Neural progenitor cell (in vitro differentiated cells): ENCODE results near the gene ZNF48. TPM values are rescaled to one million over a fixed set of nuclear protein-coding genes. Genes with fewer than 3 reads are reported as not detected.

Source experiments
- DNase-seq: peaks from one replicate; pipeline ENCODE4 v3.0.0-alpha.2; 2016; ENCODE audit warnings: low spot score
- H2AFZ ChIP-seq: fragments of 200-600 bp; sonication (generic); replicated peaks from 2 replicates; pipeline ENCODE4 v1.6.1; 2016; ENCODE audit warnings: antibody characterized with exemption
- H3F3A ChIP-seq: fragments of 200-600 bp; sonication (generic); 2 replicates; pipeline ENCODE4 v1.6.1; 2016; ENCODE audit warnings: antibody characterized with exemption, low read depth
- H3K27ac ChIP-seq: fragments of 200-600 bp; sonication (generic); 2 replicates; pipeline ENCODE4 v1.5.1; 2016; ENCODE audit warnings: mild to moderate bottlenecking
- H3K27me3 ChIP-seq: fragments of 200-600 bp; sonication (generic); 2 replicates; pipeline ENCODE4 v1.6.1; 2016; ENCODE audit warnings: mild to moderate bottlenecking, moderate library complexity
- H3K36me3 ChIP-seq: fragments of 200-600 bp; sonication (generic); 2 replicates; pipeline ENCODE4 v1.5.1; 2016
- H3K4me1 ChIP-seq: fragments of 200-600 bp; sonication (generic); 2 replicates; pipeline ENCODE4 v1.6.1; 2016; ENCODE audit warnings: mixed run types
- H3K4me2 ChIP-seq: fragments of 200-600 bp; sonication (generic); 2 replicates; pipeline ENCODE4 v1.6.1; 2016
- H3K4me3 ChIP-seq: fragments of 200-600 bp; sonication (generic); 2 replicates; pipeline ENCODE4 v1.5.1; 2016
- H3K79me2 ChIP-seq: fragments of 200-600 bp; sonication (generic); 2 replicates; pipeline ENCODE4 v1.6.1; 2016; ENCODE audit warnings: low read depth
- H3K9ac ChIP-seq: fragments of 200-600 bp; sonication (generic); 2 replicates; pipeline ENCODE4 v1.6.1; 2016
- H3K9me3 ChIP-seq: fragments of 200-600 bp; sonication (generic); 2 replicates; pipeline ENCODE4 v1.5.1; 2016; ENCODE audit warnings: low read depth
- H4K20me1 ChIP-seq: fragments of 200-600 bp; sonication (generic); 2 replicates; pipeline ENCODE4 v1.6.1; 2016; ENCODE audit warnings: low read depth
- H3K27ac Mint-ChIP-seq: 3 replicates; pipeline ENCODE4 v1.8.0; 2021; ENCODE audit warnings: mixed read lengths
- H3K27me3 Mint-ChIP-seq: 2 replicates; pipeline ENCODE4 v1.8.0; 2022; ENCODE audit warnings: low read depth, mild to moderate bottlenecking, inconsistent platforms, moderate library complexity, mixed read lengths; ENCODE audit not compliant: insufficient read depth
- H3K36me3 Mint-ChIP-seq: 3 replicates; pipeline ENCODE4 v1.8.0; 2021; ENCODE audit warnings: mixed read lengths
- H3K4me1 Mint-ChIP-seq: 3 replicates; pipeline ENCODE4 v1.8.0; 2021; ENCODE audit warnings: mixed read lengths
- H3K4me3 Mint-ChIP-seq: 3 replicates; pipeline ENCODE4 v1.8.0; 2021; ENCODE audit warnings: mild to moderate bottlenecking, moderate library complexity, mixed read lengths
- H3K9me3 Mint-ChIP-seq: 3 replicates; pipeline ENCODE4 v1.8.0; 2020; ENCODE audit warnings: mixed read lengths
- CTCF ChIP-seq: fragments of 200-600 bp; sonication (generic); IDR thresholded peaks from 2 replicates; pipeline ENCODE4 v1.5.1; 2017; ENCODE audit warnings: antibody characterized with exemption, mild to moderate bottlenecking
- EZH2 ChIP-seq: fragments of 200-600 bp; sonication (generic); IDR thresholded peaks from 2 replicates; pipeline ENCODE4 v1.6.1; 2017; ENCODE audit warnings: antibody characterized with exemption, mild to moderate bottlenecking, moderate library complexity
- EZH2phosphoT487 ChIP-seq: fragments of 200-600 bp; sonication (generic); IDR thresholded peaks from 2 replicates; pipeline ENCODE4 v1.6.1; 2017; ENCODE audit warnings: antibody characterized with exemption
- total RNA-seq: library from RNA; depleted of rRNA; stranded (reverse); fragments of >200 nt; gene quantifications from 2 replicates; pipeline ENCODE4 v1.2.3, GENCODE V29; 2015; ENCODE audit warnings: low replicate concordance

Gene ZNF48
- total RNA-seq, 1 donor from 2014 or later, result 39.3 TPM

- Histone ChIP-seq H3K27ac (no peak overlapping the region), H3K36me3 (no peaks in the 10 kb centered on the region), H2AFZ (no peak overlapping the region), H4K20me1 (peaks cover 40% of the 10 kb centered on the region), H3K27me3 (no peaks in the 10 kb centered on the region), H3K4me3 (no peak overlapping the region), H3K9ac (no peak overlapping the region), H3K79me2 (peaks cover 42% of the 10 kb centered on the region), H3F3A (peaks cover 89% of the 10 kb centered on the region), H3K4me1 (peaks cover 42% of the 10 kb centered on the region), H3K4me2 (no peak overlapping the region), H3K9me3 (no peaks in the 10 kb centered on the region)
- no peak for DNase-seq
- Mint-ChIP-seq H3K27ac (no peak overlapping the region), H3K27me3 (peaks cover 24% of the 10 kb centered on the region), H3K36me3 (peaks cover 5% of the 10 kb centered on the region), H3K4me1 (peaks cover 52% of the 10 kb centered on the region), H3K4me3 (peak overlapping the region; percentile 86), H3K9me3 (no peaks in the 10 kb centered on the region)
- no peak for TF ChIP-seq EZH2
- no peak for TF ChIP-seq CTCF
- TF ChIP-seq EZH2phosphoT487, result no peak
Measured at GRCh38 chr16:30397776-30398660, 2.8 kb downstream of the ZNF48 start.

- Histone ChIP-seq H3K27me3 (no peaks in the 10 kb centered on the region), H3K4me3 (no peak overlapping the region), H3K27ac (peak overlapping the region; percentile 96), H3K4me1 (peaks cover 38% of the 10 kb centered on the region), H2AFZ (no peak overlapping the region), H4K20me1 (peaks cover 40% of the 10 kb centered on the region), H3K36me3 (no peaks in the 10 kb centered on the region), H3K4me2 (peak overlapping the region; percentile 82), H3K79me2 (peaks cover 37% of the 10 kb centered on the region), H3F3A (peaks cover 82% of the 10 kb centered on the region), H3K9ac (no peak overlapping the region), H3K9me3 (no peaks in the 10 kb centered on the region)
- Mint-ChIP-seq H3K4me3 (peak overlapping the region; percentile 86), H3K36me3 (peaks cover 5% of the 10 kb centered on the region), H3K4me1 (peaks cover 47% of the 10 kb centered on the region), H3K27ac (peak overlapping the region; percentile 100), H3K9me3 (no peaks in the 10 kb centered on the region), H3K27me3 (peaks cover 22% of the 10 kb centered on the region)
- TF ChIP-seq EZH2phosphoT487 (no peak), EZH2 (no peak), CTCF (no peak)
- peak; percentile 54 for DNase-seq
Measured at GRCh38 chr16:30398661-30399434, 3.6 kb downstream of the ZNF48 start.

- DNase-seq, result no peak
- H3K36me3 Mint-ChIP-seq, result peaks cover 5% of the 10 kb centered on the region
- H2AFZ ChIP-seq, result no peak overlapping the region
Measured at GRCh38 chr16:30399435-30400186, 4.4 kb downstream of the ZNF48 start.

More at GRCh38 chr16:30399435-30400186, 4.4 kb downstream of the ZNF48 start:
- H3K27me3 ChIP-seq, result no peaks in the 10 kb centered on the region
- H3K27ac Mint-ChIP-seq, result peak overlapping the region; percentile 100
- H3K4me1 Mint-ChIP-seq, result peaks cover 39% of the 10 kb centered on the region
- H3K9ac ChIP-seq, result peak overlapping the region; percentile 21
- H3K27me3 Mint-ChIP-seq, result peaks cover 21% of the 10 kb centered on the region
- peaks cover 37% of the 10 kb centered on the region for H3K79me2 ChIP-seq
- H3K9me3 ChIP-seq, result no peaks in the 10 kb centered on the region
- peaks cover 78% of the 10 kb centered on the region for H3F3A ChIP-seq
- H3K4me3 Mint-ChIP-seq, result peak overlapping the region; percentile 86
- peak overlapping the region; percentile 45 for H3K4me3 ChIP-seq
- peaks cover 36% of the 10 kb centered on the region for H3K4me1 ChIP-seq
- no peaks in the 10 kb centered on the region for H3K36me3 ChIP-seq
- H3K9me3 Mint-ChIP-seq, result no peaks in the 10 kb centered on the region
- H4K20me1 ChIP-seq, result peaks cover 40% of the 10 kb centered on the region
- H3K27ac ChIP-seq, result peak overlapping the region; percentile 96
- TF ChIP-seq CTCF, result no peak
- no peak for TF ChIP-seq EZH2phosphoT487
- no peak for TF ChIP-seq EZH2
- H3K4me2 ChIP-seq, result peak overlapping the region; percentile 82
